ENCODE results near the gene SORBS2.

DNA sequence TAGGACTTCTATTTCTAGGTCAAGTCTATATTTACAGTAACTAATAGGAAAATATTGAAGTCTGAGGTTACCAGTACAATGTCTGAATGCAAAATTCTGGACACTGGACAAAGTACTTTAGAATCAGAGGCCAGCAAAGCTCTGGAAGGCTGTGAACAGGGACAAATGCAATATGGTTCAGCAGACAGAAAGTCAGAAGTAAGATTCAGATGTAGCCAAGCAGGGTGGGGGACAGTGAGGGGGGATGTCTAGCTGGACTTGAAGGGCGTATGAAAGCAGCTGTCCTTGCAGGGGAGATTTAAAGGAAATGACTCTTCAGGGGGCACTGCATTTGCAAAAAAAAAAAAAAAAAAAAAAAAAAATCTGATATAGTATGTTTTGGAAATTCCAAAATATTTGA is 2.9 kb downstream of the SORBS2 start:
- TF ChIP-seq EP300 (IDR thresholded peaks at IDR 0.05) (no peak), CTCF (IDR thresholded peaks at IDR 0.05) (no peak)

Measured in tibial nerve (tissue), 4 donors.